Measurements from ENCODE around the gene KRTAP9-2.

DNA sequence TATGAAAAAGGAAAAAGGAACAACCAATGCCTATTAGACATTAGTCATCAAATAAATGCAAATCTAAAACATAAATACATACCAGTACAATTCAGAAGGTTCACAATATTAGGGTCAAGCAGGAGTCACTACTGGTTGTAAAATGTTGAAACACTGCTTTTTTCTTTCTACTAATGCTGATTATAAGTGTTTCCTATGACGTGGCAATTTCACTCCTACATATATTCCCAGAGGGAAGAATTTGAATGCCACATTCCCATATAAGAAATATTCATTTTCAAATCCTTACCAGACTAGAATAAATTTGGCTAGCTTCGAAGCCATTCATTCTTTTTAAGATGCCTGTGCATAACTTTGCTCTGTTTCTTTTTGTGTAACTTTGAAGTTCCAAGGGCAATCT lies 2.6 kb upstream of the KRTAP9-2 start:
- TF ChIP-seq, protein P1, sequence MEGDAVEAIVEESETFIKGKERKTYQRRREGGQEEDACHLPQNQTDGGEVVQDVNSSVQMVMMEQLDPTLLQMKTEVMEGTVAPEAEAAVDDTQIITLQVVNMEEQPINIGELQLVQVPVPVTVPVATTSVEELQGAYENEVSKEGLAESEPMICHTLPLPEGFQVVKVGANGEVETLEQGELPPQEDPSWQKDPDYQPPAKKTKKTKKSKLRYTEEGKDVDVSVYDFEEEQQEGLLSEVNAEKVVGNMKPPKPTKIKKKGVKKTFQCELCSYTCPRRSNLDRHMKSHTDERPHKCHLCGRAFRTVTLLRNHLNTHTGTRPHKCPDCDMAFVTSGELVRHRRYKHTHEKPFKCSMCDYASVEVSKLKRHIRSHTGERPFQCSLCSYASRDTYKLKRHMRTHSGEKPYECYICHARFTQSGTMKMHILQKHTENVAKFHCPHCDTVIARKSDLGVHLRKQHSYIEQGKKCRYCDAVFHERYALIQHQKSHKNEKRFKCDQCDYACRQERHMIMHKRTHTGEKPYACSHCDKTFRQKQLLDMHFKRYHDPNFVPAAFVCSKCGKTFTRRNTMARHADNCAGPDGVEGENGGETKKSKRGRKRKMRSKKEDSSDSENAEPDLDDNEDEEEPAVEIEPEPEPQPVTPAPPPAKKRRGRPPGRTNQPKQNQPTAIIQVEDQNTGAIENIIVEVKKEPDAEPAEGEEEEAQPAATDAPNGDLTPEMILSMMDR (IDR thresholded peaks at IDR 0.05) = no peak
- TF ChIP-seq POLR2AphosphoS5 (IDR thresholded peaks at IDR 0.05; ENCODE audit: insufficient read depth in 1 of 2, low read depth in 1 of 2) (no peak), POLR2A (IDR thresholded peaks at IDR 0.05) (no peak)

Data from vagina (tissue), 2 donors.